BLaER1 (cell line): ENCODE results near the gene TEX48.

ENCODE experiments used
- H3K27ac ChIP-seq: shearing (Covaris generic); formaldehyde crosslinking; 2 replicates; pipeline ENCODE4 v1.8.1; 2022
- H3K27me3 ChIP-seq: shearing (Covaris generic); formaldehyde crosslinking; 2 replicates; pipeline ENCODE4 v1.8.1; 2022
- H3K36me3 ChIP-seq: shearing (Covaris generic); formaldehyde crosslinking; 2 replicates; pipeline ENCODE4 v1.8.1; 2022
- H3K4me1 ChIP-seq: shearing (Covaris generic); formaldehyde crosslinking; 2 replicates; pipeline ENCODE4 v1.8.1; 2022
- H3K4me2 ChIP-seq: shearing (Covaris generic); formaldehyde crosslinking; 2 replicates; pipeline ENCODE4 v1.8.1; 2022
- H3K4me3 ChIP-seq: shearing (Covaris generic); formaldehyde crosslinking; 2 replicates; pipeline ENCODE4 v1.8.1; 2022
- H3K9ac ChIP-seq: shearing (Covaris generic); formaldehyde crosslinking; 2 replicates; pipeline ENCODE4 v1.8.1; 2022
- H3K9me3 ChIP-seq: shearing (Covaris generic); formaldehyde crosslinking; 2 replicates; pipeline ENCODE4 v1.8.1; 2022
- H4K20me1 ChIP-seq: shearing (Covaris generic); formaldehyde crosslinking; 2 replicates; pipeline ENCODE4 v1.8.1; 2022
- Cebpa-rat ChIP-seq: shearing (Covaris generic); IDR thresholded peaks from 2 replicates; pipeline ENCODE4 v1.8.1; 2022

The TEX48 gene

GRCh38 chr9:114685951-114686350 is 4.0 kb upstream of the TEX48 start:
- Histone ChIP-seq H3K27me3 (no peaks in the 10 kb centered on the region), H3K4me3 (no peak overlapping the region), H3K4me1 (peaks cover 7% of the 10 kb centered on the region), H4K20me1 (no peaks in the 10 kb centered on the region), H3K36me3 (no peaks in the 10 kb centered on the region), H3K4me2 (no peak overlapping the region), H3K9ac (no peak overlapping the region), H3K27ac (no peak overlapping the region), H3K9me3 (no peaks in the 10 kb centered on the region)
- no peak for TF ChIP-seq Cebpa-rat

DNA sequence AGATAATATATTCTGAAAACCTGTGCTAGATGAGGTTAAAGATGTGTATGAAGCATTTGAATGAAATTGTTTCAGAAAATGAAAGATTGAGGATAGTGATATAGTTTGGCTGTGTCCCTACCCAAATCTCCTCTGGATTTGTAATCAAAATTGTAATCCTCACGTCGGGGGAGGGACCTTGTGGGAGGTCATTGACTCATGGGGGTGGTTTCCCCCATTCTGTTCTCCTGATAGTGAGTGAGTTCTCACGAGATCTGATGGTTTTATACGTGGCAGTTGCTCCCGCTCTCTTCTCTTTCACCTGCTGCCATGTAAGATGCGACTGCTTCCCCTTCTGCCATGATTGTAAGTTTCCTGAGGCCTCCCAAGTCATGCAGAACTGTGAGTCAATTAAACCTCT is 2.0 kb upstream of the TEX48 start:
- Histone ChIP-seq H3K4me1 (peaks cover 13% of the 10 kb centered on the region), H3K27ac (no peak overlapping the region)

DNA sequence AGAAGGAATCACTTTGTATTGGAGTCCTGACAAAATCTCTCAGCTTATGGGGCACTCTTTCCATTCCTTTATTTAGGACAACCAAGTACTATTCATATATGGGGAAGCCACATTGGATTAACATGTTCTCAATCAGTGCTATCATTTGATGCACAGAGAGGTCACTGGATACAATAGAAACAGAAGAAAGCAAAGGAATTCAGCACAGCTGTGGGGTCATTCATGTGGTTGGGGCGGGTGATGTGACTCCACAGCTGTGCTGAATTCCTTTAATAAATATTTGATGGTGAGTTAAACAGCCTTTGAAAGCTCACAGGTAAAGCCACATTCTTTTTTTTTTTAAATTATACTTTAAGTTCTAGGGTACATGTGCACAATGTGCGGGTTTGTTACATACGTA is 854 bp upstream of the TEX48 start:
- no peaks in the 10 kb centered on the region for H3K9me3 ChIP-seq
- H4K20me1 ChIP-seq: no peaks in the 10 kb centered on the region
- H3K27ac ChIP-seq: no peak overlapping the region
- H3K4me3 ChIP-seq: no peak overlapping the region
- no peak overlapping the region for H3K9ac ChIP-seq
- peaks cover 14% of the 10 kb centered on the region for H3K4me1 ChIP-seq
- H3K4me2 ChIP-seq: no peak overlapping the region
- no peaks in the 10 kb centered on the region for H3K27me3 ChIP-seq
- TF ChIP-seq Cebpa-rat: no peak
- H3K36me3 ChIP-seq: no peaks in the 10 kb centered on the region

More for the DNA sequence above, 2.0 kb upstream of the TEX48 start:
- Histone ChIP-seq H3K9me3 (no peaks in the 10 kb centered on the region), H3K4me2 (no peak overlapping the region), H3K36me3 (no peaks in the 10 kb centered on the region), H4K20me1 (no peaks in the 10 kb centered on the region), H3K9ac (no peak overlapping the region), H3K27me3 (no peaks in the 10 kb centered on the region), H3K4me3 (no peak overlapping the region)
- TF ChIP-seq Cebpa-rat: no peak

GRCh38 chr9:114680259-114681001 is 1.6 kb downstream of the TEX48 start:
- Histone ChIP-seq H3K27ac (no peak overlapping the region), H3K9ac (no peak overlapping the region; the same call in 1 of the 2 replicates), H3K9me3 (no peaks in the 10 kb centered on the region), H3K4me3 (no peak overlapping the region), H3K4me2 (no peak overlapping the region), H3K4me1 (peaks cover 14% of the 10 kb centered on the region), H4K20me1 (no peaks in the 10 kb centered on the region), H3K36me3 (no peaks in the 10 kb centered on the region), H3K27me3 (no peaks in the 10 kb centered on the region)
- no peak for TF ChIP-seq Cebpa-rat

GRCh38 chr9:114678795-114679194 is 3.2 kb downstream of the TEX48 start:
- H3K9ac ChIP-seq: no peak overlapping the region

DNA sequence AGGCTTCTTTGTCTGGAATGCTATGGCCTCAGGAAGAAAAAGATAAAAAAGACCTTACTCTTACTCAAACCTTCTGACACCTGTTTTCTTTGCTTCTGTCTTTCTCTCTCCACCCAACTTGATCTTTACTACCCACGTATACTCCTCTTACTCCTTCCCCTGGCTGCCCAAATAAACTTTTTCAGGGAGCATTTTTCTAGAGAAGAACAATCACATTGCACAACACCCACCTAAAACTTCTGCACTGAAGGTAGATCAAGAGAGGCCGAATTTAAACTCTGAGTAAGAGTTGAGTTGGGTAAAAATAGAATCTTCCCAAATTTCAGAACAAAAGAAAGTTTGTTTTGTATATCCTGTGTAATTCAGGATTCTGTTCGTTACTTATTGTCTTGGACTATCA is 3.9 kb downstream of the TEX48 start:
- Histone ChIP-seq H3K4me1 (peaks cover 14% of the 10 kb centered on the region), H3K36me3 (no peaks in the 10 kb centered on the region), H4K20me1 (no peaks in the 10 kb centered on the region), H3K4me2 (no peak overlapping the region), H3K27me3 (no peaks in the 10 kb centered on the region), H3K4me3 (no peak overlapping the region), H3K27ac (no peak overlapping the region), H3K9me3 (no peaks in the 10 kb centered on the region), H3K9ac (no peak overlapping the region)
- TF ChIP-seq Cebpa-rat: no peak

More at GRCh38 chr9:114678795-114679194, 3.2 kb downstream of the TEX48 start:
- no peaks in the 10 kb centered on the region for H3K9me3 ChIP-seq
- H3K27ac ChIP-seq: no peak overlapping the region
- no peaks in the 10 kb centered on the region for H3K36me3 ChIP-seq
- H3K27me3 ChIP-seq: no peaks in the 10 kb centered on the region
- no peak overlapping the region for H3K4me2 ChIP-seq
- H3K4me1 ChIP-seq: peaks cover 14% of the 10 kb centered on the region
- H3K4me3 ChIP-seq: no peak overlapping the region
- no peaks in the 10 kb centered on the region for H4K20me1 ChIP-seq
- no peak for TF ChIP-seq Cebpa-rat

GRCh38 chr9:114677418-114677817 is 4.6 kb downstream of the TEX48 start:
- H4K20me1 ChIP-seq: no peaks in the 10 kb centered on the region
- no peak overlapping the region for H3K4me3 ChIP-seq
- H3K27me3 ChIP-seq: no peaks in the 10 kb centered on the region
- H3K4me2 ChIP-seq: no peak overlapping the region
- H3K4me1 ChIP-seq: peaks cover 14% of the 10 kb centered on the region
- TF ChIP-seq Cebpa-rat: no peak
- H3K9ac ChIP-seq: no peak overlapping the region
- H3K36me3 ChIP-seq: no peaks in the 10 kb centered on the region
- H3K9me3 ChIP-seq: no peaks in the 10 kb centered on the region
- H3K27ac ChIP-seq: no peak overlapping the region

DNA sequence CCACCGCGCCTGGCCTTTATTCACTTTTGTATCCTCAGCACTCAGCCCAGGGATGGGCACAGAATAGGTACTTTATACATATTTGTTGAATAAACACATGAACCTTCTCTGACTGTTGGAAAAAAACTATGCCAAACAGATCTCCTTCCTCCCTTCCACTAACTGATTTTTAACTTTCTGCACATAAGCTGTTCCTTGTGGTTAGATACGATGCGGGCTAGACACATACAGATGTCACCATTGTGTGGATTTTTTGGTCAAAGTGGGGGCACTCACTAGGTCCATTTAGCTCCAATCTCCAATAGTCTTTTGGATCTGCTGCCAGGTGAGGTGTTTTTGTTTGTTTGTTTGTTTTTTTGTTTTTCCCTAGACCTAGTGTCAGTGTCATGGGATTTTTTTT is 5.1 kb downstream of the TEX48 start:
- H3K9me3 ChIP-seq: no peaks in the 10 kb centered on the region
- no peaks in the 10 kb centered on the region for H3K27me3 ChIP-seq
- no peak overlapping the region for H3K4me3 ChIP-seq
- no peak for TF ChIP-seq Cebpa-rat
- no peaks in the 10 kb centered on the region for H3K36me3 ChIP-seq
- peaks cover 11% of the 10 kb centered on the region for H3K4me1 ChIP-seq
- H3K9ac ChIP-seq: no peak overlapping the region
- H3K4me2 ChIP-seq: no peak overlapping the region
- H4K20me1 ChIP-seq: no peaks in the 10 kb centered on the region
- no peak overlapping the region for H3K27ac ChIP-seq

DNA sequence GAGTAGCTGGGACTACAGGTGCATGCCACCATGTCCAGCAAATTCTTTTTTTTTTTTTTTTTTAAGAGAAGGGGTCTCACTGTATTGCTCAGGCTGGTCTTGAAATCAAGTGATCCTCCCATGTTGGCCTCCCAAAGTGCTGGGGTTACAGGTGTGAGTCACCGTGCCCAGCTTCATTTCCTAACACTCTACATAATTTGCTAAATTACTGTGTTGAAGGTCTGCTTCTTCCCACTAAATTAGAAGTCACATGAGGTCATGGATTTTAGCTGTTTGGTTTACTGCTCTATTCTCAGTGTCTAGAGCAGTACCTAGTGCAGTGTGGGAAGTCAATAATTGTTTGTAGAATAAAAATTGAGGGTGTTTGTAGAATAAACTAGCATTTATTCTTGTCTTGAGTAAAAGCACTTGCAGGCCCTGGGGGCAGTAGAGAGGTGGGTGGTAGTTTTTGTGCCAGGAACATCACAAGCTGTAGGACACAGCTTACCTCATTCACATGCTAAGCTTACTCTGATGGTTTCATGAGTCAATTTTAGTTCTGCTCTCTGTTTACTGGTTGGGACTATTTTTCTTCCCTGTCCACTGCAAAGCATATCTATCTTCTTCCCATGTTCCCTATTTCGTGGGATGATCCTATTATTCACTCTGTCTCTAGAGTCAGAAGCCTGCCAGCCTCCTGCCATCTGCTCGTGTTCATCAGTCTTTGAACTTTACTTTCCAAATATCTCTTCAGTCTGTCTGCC is 7.0 kb downstream of the TEX48 start:
- Histone ChIP-seq H3K9me3 (no peaks in the 10 kb centered on the region), H3K4me1 (peaks cover 7% of the 10 kb centered on the region; the same call in 1 of the 2 replicates), H3K27me3 (no peaks in the 10 kb centered on the region), H3K27ac (no peak overlapping the region), H3K4me2 (no peak overlapping the region), H3K36me3 (no peaks in the 10 kb centered on the region), H3K4me3 (no peak overlapping the region), H4K20me1 (no peaks in the 10 kb centered on the region), H3K9ac (no peak overlapping the region)
- TF ChIP-seq Cebpa-rat: no peak

GRCh38 chr9:114674076-114674797 is 7.8 kb downstream of the TEX48 start:
- Histone ChIP-seq H3K9me3 (no peaks in the 10 kb centered on the region), H4K20me1 (no peaks in the 10 kb centered on the region), H3K4me2 (no peak overlapping the region), H3K27ac (no peak overlapping the region), H3K4me3 (no peak overlapping the region), H3K27me3 (no peaks in the 10 kb centered on the region), H3K4me1 (peaks cover 2% of the 10 kb centered on the region; the same call in 1 of the 2 replicates), H3K36me3 (no peaks in the 10 kb centered on the region), H3K9ac (no peak overlapping the region)
- TF ChIP-seq Cebpa-rat: no peak
